CD4-positive, alpha-beta memory T cell (primary cell): Measurements from ENCODE around the gene HENMT1. TPM values are rescaled to one million over a fixed set of nuclear protein-coding genes. Genes with fewer than 3 reads are reported as not detected.

Source experiments
- CTCF ChIA-PET: fragments of 350-600 bp; sonication (Branson Sonifier 250); formaldehyde crosslinking; loops from one replicate; lab custom pipeline; 2021; ENCODE audit warnings: inconsistent platforms; ENCODE audit not compliant: partially characterized antibody; lab: Charles Lee
- POLR2A ChIA-PET: fragments of 350-600 bp; sonication (Branson Sonifier 250); formaldehyde crosslinking; loops from one replicate; lab custom pipeline; 2021; ENCODE audit not compliant: partially characterized antibody; lab: Charles Lee
- DNase-seq, 5 donors: peaks; one replicate each; pipeline versions ENCODE4 v3.0.0 to v3.0.0-alpha.2; 2020 to 2022; ENCODE audit warnings: mixed read lengths in 1 of 5
- H3K27ac ChIP-seq: one replicate; pipeline ENCODE4 v1.7.0; 2013; ENCODE audit warnings: low read depth, low read length
- H3K27me3 ChIP-seq: 2 replicates; pipeline ENCODE4 v1.7.0; 2013; ENCODE audit warnings: mild to moderate bottlenecking, low read length, moderate library complexity; ENCODE audit not compliant: insufficient read depth
- H3K36me3 ChIP-seq: 2 replicates; pipeline ENCODE4 v1.7.0; 2013; ENCODE audit warnings: mild to moderate bottlenecking, low read length, moderate library complexity; ENCODE audit not compliant: insufficient read depth
- H3K4me1 ChIP-seq: 2 replicates; pipeline ENCODE4 v1.7.0; 2013; ENCODE audit warnings: mild to moderate bottlenecking, low read length, moderate library complexity; ENCODE audit not compliant: insufficient read depth
- H3K4me3 ChIP-seq, 2 donors: one replicate each; pipeline ENCODE4 v1.7.0; 2013; ENCODE audit warnings: low read length in 2 of 2, mild to moderate bottlenecking in 1 of 2
- H3K9me3 ChIP-seq, 2 donors: one replicate each; pipeline ENCODE4 v1.7.0; 2013; ENCODE audit warnings: low read length in 2 of 2, control low read depth in 1 of 2; ENCODE audit not compliant: control insufficient read depth in 1 of 2
- H3K27ac Mint-ChIP-seq, 7 donors: one replicate each; pipeline ENCODE4 v1.8.0; 2020 to 2021; ENCODE audit warnings: mixed read lengths in 7 of 7, mild to moderate bottlenecking in 6 of 7, inconsistent platforms in 3 of 7, moderate library complexity in 3 of 7
- H3K27me3 Mint-ChIP-seq, 2 donors: one replicate each; pipeline ENCODE4 v1.8.0; 2020 to 2021; ENCODE audit warnings: mixed read lengths in 2 of 2
- H3K36me3 Mint-ChIP-seq, 2 donors: one replicate each; pipeline ENCODE4 v1.8.0; 2020 to 2021; ENCODE audit warnings: mixed read lengths in 2 of 2, inconsistent platforms in 1 of 2, mild to moderate bottlenecking in 1 of 2
- H3K4me1 Mint-ChIP-seq, 4 donors: one replicate each; pipeline ENCODE4 v1.8.0; 2020 to 2021; ENCODE audit warnings: mixed read lengths in 4 of 4, mild to moderate bottlenecking in 1 of 4
- H3K4me3 Mint-ChIP-seq, 8 donors: one replicate each; pipeline ENCODE4 v1.8.0; 2020 to 2021; ENCODE audit warnings: mixed read lengths in 8 of 8, mild to moderate bottlenecking in 7 of 8, moderate library complexity in 6 of 8, inconsistent platforms in 3 of 8
- H3K9me3 Mint-ChIP-seq, 8 donors: one replicate each; pipeline ENCODE4 v1.8.0; 2020 to 2021; ENCODE audit warnings: mixed read lengths in 8 of 8, mild to moderate bottlenecking in 5 of 8, inconsistent platforms in 3 of 8, moderate library complexity in 1 of 8
- intact Hi-C: fragments of 100-400 bp; cut with micrococcal nuclease; formaldehyde crosslinking; loops from one replicate; pipeline ENCODE4 v1.15.1; 2023
- polyA plus RNA-seq, 2 donors: library from polyadenylated mRNA; unstranded; fragments of 300-500 nt; fragmentation: Illumina TruSeq; gene quantifications; one replicate each; pipeline ENCODE4 v1.2.3, GENCODE V29; 2021
- total RNA-seq, 2 experiments: library from RNA; stranded (reverse); gene quantifications; one replicate each; pipeline ENCODE4 v1.2.3, GENCODE V29; 2021

Gene HENMT1
- total and polyA plus RNA-seq, 4 experiments from 2014 or later, result 19.1 to 33.9 (median 26.3) TPM

- Mint-ChIP-seq H3K9me3 (no peaks in the 10 kb centered on the region), H3K27me3 (no peaks in the 10 kb centered on the region), H3K36me3 (peaks cover 0 to 18% of the 10 kb centered on the region in 2 donors), H3K4me1 (peaks cover 0 to 2% (median under 1%) of the 10 kb centered on the region in 4 donors), H3K27ac (no peak overlapping the region), H3K4me3 (no peak overlapping the region)
- DNase-seq, result no peak
- ChIA-PET CTCF (no interaction called here), POLR2A (no interaction called here)
- H3K36me3 ChIP-seq, result peaks cover 13% of the 10 kb centered on the region
- intact Hi-C loops, result no loop called here
- H3K4me1 ChIP-seq, result no peaks in the 10 kb centered on the region
- H3K9me3 ChIP-seq, result no peaks in the 10 kb centered on the region
- H3K27ac ChIP-seq, result no peak overlapping the region
- no peak overlapping the region for H3K4me3 ChIP-seq
- H3K27me3 ChIP-seq, result no peaks in the 10 kb centered on the region
Observed at GRCh38 chr1:108601708-108602410, 59.0 kb downstream of the HENMT1 start.

GRCh38 chr1:108600504-108600903 is 60.4 kb downstream of the HENMT1 start:
- no peak overlapping the region for H3K27ac ChIP-seq
- no peak overlapping the region for H3K4me3 ChIP-seq
- no peak overlapping the region for H3K4me3 Mint-ChIP-seq
- H3K9me3 Mint-ChIP-seq, result no peaks in the 10 kb centered on the region
- H3K4me1 ChIP-seq, result no peaks in the 10 kb centered on the region
- peaks cover 0 to 5% (median 2%) of the 10 kb centered on the region in 4 donors for H3K4me1 Mint-ChIP-seq
- peaks cover 0 to 16% of the 10 kb centered on the region in 2 donors for H3K36me3 Mint-ChIP-seq
- H3K27me3 ChIP-seq, result no peaks in the 10 kb centered on the region
- intact Hi-C loops, result no loop called here
- CTCF ChIA-PET, result no interaction called here
- H3K27ac Mint-ChIP-seq, result no peak overlapping the region
- H3K27me3 Mint-ChIP-seq, result no peaks in the 10 kb centered on the region
- peaks cover 13% of the 10 kb centered on the region for H3K36me3 ChIP-seq
- POLR2A ChIA-PET, result no interaction called here
- H3K9me3 ChIP-seq, result no peaks in the 10 kb centered on the region
- no peak for DNase-seq

- Histone ChIP-seq H3K27me3 (no peaks in the 10 kb centered on the region), H3K4me1 (no peaks in the 10 kb centered on the region), H3K36me3 (peaks cover 13% of the 10 kb centered on the region), H3K4me3 (no peak overlapping the region), H3K27ac (no peak overlapping the region), H3K9me3 (no peaks in the 10 kb centered on the region)
- Mint-ChIP-seq H3K4me3 (no peak overlapping the region), H3K27me3 (no peaks in the 10 kb centered on the region), H3K4me1 (peaks cover 0 to 5% (median 4%) of the 10 kb centered on the region in 4 donors), H3K27ac (no peak overlapping the region), H3K9me3 (no peaks in the 10 kb centered on the region), H3K36me3 (peaks cover 5 to 14% of the 10 kb centered on the region in 2 donors)
- no peak for DNase-seq
- ChIA-PET POLR2A (interaction anchor here (1.2 kb wide), 1 partner anchor 48 kb away, joined by 3 read pairs; no protein-coding TSS in a partner anchor), CTCF (no interaction called here)
- intact Hi-C loops, result no loop called here
Observed at GRCh38 chr1:108598340-108598739, 62.6 kb downstream of the HENMT1 start.

Other genes with a start within 250 kb of the HENMT1 start
- gene NBPF6, start 210.8 kb downstream of the HENMT1 start, total RNA-seq, result not detected
- gene NBPF6, start 210.8 kb downstream of the HENMT1 start, polyA plus RNA-seq, result not detected
- 10 to 100 TPM in 1 of 2 experiments, 1 to 10 TPM in 1; 9.2 to 10.7 TPM for gene EEIG2, start 101.0 kb downstream of the HENMT1 start, total RNA-seq
- gene EEIG2, start 101.0 kb downstream of the HENMT1 start, polyA plus RNA-seq, result 1 to 10 TPM in 1 of 2 donors, under 1 TPM in 1; 0.33 to 1.3 TPM
- 100 to 1,000 TPM; 124 to 126 TPM for gene PRPF38B, start 31.2 kb upstream of the HENMT1 start, total RNA-seq
- gene PRPF38B, start 31.2 kb upstream of the HENMT1 start, polyA plus RNA-seq, result 10 to 100 TPM; 11.9 to 35.8 TPM
- under 1 TPM; 0.17 TPM for gene FNDC7, start 51.8 kb upstream of the HENMT1 start, total RNA-seq
- under 1 TPM in 1 of 2 donors, not detected in 1; 0.10 TPM for gene FNDC7, start 51.8 kb upstream of the HENMT1 start, polyA plus RNA-seq
- 10 to 100 TPM; 90.9 to 92.5 TPM for gene STXBP3, start 85.6 kb upstream of the HENMT1 start, total RNA-seq
- gene STXBP3, start 85.6 kb upstream of the HENMT1 start, polyA plus RNA-seq, result 10 to 100 TPM; 69.0 to 74.1 TPM
- gene AKNAD1, start 196.0 kb upstream of the HENMT1 start, total RNA-seq, result not detected
- not detected for gene AKNAD1, start 196.0 kb upstream of the HENMT1 start, polyA plus RNA-seq
- 1 to 10 TPM; 1.4 to 1.8 TPM for gene GPSM2, start 215.9 kb upstream of the HENMT1 start, total RNA-seq
- gene GPSM2, start 215.9 kb upstream of the HENMT1 start, polyA plus RNA-seq, result 1 to 10 TPM in 1 of 2 donors, under 1 TPM in 1; 0.55 to 1.2 TPM